IPS-NIHi7 (cell line): ENCODE data around the gene DIP2C.
"Not testable (repeated sequence)": the region's sequence is repeated elsewhere in the genome, so short reads cannot be mapped to it uniquely, and the experiment has no call there.

Experiments
- DNase-seq: peaks from one replicate; pipeline ENCODE4 v3.0.0; 2012; ENCODE audit warnings: mixed read lengths; ENCODE audit errors: extremely low spot score

The DIP2C gene

GRCh38 chr10:660970-661596, 28.4 kb downstream of the DIP2C start:
- no peak for DNase-seq

DNA sequence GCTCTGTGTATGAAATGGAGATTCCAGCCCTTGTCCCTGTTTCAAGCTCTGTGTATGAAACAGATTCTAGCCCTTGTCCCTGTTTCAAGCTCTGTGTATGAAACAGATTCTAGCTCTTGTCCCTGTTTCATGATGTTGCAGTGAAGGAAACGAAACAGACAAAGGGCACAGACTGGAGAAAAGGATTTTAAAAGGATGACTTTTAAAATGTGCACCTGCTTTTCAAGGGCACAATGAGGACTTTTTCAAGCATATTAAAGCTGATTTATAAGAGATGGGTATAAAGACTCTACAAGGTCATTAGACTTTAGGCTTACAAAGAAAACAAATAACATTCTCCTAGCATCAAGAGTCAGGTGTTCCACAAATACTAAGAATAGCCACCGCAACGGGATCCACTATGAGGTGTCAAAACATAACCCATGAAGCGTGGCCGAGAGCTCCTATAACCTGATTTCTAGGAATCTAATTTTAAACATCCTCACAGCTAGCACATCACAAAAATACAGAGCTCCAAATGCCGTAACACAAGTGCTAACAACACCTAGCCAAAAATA, 29.0 kb downstream of the DIP2C start:
- DNase-seq = no peak

DNA sequence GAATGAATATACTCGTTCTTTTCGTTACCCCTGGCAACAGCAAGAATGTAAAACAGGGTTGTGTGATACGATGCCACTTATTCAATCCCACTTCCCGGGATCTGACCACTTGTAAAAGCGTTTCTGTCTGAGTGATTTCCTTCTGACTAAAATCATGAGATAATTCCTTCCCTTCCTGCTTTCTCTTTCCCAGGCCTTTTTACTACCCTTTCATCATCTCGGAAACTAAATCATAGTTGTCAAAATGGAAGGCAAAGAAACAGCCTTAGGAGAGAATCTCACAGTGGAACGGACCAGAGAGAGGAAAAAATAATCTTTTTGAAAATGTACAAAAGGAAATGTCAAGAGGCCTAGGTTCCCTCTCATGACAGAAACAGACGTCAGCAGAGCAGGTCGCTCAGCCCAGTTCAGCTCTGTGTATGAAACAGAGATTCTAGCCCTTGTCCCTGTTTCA, 29.8 kb downstream of the DIP2C start:
- DNase-seq = no peak

GRCh38 chr10:657816-658350, 31.6 kb downstream of the DIP2C start:
- not testable (repeated sequence) for DNase-seq

- no peak for DNase-seq
Measured at GRCh38 chr10:656883-657282, 32.6 kb downstream of the DIP2C start.

DNA sequence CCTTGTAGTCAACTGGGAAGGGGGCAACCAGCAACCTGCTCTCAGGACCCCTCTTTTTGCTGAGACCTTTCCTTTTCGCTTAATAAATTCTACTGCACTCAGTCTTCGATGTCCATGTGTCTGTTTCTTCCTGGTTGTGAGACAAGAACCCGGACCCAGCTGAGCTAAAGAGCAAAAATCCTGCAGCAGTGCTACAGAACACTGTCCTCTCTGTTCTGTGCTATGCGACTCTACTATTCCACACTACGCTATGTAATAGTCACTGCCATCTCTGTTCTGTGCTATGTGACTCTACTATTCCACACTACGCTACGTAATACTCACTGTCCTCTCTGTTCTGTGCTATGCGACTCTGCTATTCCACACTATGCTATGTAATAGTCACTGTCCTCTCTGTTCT, 34.3 kb downstream of the DIP2C start:
- no peak for DNase-seq

GRCh38 chr10:654647-654996, 34.8 kb downstream of the DIP2C start:
- no peak for DNase-seq

DNA sequence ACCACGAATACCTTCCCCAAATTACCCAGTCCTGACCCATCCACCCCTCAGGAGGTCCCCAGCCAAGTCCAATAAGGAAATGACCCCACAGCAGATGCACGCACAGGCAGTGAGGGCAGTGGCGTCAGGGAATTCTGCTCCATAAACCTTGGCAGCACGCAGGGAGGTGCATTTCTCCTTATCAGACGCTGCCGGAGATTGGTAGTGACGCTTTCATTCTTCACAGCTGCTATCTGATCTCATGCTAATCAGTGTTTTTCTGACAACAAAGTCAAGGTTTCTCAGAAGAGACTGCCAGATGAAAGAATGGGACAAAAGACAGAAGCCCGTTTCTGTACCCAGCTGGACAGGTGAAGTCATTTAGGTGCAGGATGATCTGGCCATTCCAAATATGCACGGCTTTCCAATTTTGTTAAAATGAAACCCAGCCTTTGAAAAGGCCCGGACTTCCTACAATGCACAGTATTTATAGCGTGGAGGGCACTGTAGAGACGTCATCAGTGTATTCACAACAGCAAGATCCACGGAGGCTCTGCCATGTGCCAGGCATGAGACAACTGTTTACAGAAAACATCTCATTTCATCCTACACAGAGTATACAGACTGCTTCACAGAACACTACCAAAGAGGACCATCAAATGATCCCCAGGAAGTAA, 35.3 kb downstream of the DIP2C start:
- DNase-seq = no peak

- DNase-seq = not testable (repeated sequence)
Measured at GRCh38 chr10:652832-653459, 36.5 kb downstream of the DIP2C start.

- DNase-seq = no peak
Measured at GRCh38 chr10:652233-652632, 37.2 kb downstream of the DIP2C start.

DNA sequence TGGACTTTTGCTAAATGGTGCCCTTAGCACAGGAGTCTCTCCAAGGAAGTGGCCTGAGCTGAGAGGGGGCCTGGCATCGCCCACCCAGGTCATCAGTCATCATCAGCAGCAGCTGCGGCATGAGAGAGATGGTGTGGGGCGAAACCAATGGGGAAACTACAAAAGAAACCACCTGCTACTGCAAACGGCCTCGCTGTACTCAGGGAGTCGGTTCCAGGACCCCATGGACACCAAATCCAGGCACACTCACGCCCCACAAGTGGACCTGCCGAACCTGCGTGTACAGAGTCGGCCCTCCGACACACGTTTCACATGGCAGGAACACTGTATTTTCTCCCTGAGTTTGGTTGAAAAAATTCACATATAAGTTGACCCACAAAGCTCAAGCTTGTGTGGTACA, 37.8 kb downstream of the DIP2C start:
- DNase-seq = no peak

DNA sequence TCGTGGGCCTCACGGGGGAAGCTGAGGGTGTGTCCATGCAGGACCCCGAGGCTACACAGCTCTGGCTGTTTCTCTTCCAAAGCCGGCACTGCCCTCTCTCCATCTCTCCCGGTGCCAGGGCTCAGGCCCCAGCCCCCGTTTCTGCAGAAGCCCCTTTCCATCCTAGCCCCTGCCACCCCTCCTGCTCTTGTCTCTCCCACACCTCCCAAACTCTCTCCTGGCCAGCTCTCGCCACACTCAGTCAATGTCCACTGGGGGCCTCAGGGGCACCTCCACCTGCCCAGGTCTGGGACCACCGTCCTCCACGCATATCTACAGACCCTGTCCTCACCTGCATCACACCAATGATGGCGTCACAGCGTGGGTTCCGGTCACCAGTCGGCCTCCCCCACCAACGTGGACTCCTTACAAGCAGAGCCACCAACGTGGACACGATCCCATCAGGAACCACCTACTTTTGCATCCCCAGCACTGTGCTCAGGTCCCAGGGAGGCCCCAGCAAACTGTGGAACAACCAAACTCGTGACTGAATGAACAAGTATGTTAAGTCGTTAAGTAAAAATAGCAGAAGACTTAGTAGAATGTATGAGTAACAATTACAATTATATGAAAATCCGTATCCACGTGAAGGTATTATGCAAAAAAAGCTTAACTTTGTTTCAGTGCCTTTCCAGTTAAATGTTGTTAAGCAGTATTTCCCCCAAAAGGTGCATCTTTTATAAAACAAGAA, 38.4 kb downstream of the DIP2C start:
- DNase-seq = no peak

DNA sequence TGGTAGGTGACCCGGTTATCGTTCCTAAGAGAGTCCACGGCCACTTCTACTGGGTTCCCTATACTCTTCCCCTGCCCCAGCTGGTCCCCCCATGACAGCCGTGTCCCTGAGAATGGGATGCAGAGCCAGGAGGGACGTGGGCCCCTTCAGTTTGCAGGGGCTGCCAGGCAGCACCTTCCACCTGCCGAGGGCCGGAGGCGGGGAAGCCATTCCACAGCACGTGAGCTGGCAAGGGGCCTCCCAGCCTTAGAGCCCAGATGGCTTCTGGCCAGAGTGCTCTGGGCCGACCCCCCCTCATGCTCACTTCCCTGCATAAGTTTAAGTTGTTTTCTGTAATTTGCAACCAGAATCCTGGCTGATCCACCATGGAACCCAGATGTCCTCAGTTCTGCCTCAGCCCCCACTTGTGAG, 39.0 kb downstream of the DIP2C start:
- no peak for DNase-seq

DNA sequence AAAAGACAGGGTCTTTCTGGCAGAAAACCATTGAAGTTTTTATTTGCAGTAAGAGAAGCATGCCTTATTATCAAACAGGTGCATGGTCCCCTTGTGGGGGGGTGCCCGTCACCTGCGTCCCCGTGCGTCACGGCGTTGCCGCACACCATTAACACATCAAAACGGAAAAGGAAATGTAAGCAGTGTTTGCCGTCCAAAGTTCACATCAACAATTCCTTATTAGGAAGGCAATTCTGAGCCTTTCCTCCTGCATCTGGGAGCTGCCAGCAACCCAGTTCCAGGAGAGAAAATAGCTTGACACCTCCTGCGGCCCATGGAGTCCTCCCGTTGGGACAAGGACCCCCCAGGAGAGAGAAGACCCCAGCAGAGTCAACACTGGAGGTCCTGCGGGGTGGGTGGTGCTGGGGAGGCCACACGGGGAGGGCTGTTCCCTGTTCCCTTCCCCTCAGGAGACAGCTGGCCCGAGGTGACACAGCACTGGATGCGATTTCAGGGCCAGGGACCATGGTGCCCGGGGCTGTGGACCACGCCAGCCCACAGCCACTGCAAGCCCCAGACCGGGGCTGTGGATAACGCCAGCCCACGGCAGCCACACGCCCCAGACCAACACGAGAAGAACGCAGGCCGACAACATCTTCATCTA, 39.5 kb downstream of the DIP2C start:
- no peak for DNase-seq

GRCh38 chr10:649445-649797, 40.0 kb downstream of the DIP2C start:
- no peak for DNase-seq

DNA sequence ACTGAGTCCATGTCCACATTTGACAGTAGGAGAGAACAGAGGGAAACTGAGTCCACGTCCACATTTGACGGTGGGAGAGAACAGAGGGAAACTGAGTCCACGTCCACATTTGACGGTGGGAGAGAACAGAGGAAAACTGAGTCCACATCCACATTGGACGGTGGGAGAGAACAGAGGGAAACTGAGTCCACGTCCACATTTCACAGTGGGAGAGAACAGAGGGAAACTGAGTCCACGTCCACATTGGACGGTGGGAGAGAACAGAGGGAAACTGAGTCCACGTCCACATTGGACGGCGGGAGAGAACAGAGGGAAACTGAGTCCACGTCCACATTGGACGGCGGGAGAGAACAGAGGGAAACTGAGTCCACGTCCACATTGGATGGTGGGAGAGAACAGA, 42.4 kb downstream of the DIP2C start:
- not testable (repeated sequence) for DNase-seq

DNA sequence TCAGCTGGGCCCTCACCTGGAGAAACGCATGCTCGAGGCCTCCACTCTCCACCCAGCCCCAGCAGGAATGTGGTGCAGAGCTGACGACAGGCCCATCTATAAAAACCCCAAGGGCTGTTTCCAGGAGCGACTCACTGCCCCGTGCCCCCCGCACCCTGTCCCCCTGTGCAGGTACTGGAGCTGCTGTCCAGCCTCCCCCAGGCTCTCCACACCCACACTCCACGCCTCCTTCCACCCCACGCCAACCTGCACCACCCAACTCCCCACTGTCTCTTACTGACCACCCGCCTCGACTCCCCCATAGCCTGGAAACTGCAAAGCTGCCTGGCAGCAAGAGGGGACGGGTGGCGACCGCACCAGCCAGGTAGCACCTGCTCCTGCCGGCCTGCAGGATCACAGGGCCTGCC, 43.3 kb downstream of the DIP2C start:
- no peak for DNase-seq

DNA sequence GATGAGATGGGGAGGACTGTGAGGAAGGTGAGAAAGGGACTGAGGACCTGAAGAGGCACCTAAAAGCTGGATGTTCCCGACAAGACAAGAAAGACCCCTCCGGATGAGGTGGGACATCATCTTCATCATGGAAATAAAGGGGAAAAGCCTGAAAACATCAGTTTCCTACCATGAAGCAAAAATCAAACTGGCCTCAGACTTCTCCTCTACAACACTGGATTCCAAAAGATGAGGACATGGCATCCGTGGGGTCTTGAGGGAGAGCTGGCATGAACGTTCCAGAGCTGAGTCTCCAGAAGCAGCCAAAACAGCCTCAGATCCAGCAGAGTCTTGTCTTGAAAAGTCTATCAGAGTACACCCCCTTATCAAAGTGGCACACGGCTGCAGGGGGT, 44.5 kb downstream of the DIP2C start:
- no peak for DNase-seq

DNA sequence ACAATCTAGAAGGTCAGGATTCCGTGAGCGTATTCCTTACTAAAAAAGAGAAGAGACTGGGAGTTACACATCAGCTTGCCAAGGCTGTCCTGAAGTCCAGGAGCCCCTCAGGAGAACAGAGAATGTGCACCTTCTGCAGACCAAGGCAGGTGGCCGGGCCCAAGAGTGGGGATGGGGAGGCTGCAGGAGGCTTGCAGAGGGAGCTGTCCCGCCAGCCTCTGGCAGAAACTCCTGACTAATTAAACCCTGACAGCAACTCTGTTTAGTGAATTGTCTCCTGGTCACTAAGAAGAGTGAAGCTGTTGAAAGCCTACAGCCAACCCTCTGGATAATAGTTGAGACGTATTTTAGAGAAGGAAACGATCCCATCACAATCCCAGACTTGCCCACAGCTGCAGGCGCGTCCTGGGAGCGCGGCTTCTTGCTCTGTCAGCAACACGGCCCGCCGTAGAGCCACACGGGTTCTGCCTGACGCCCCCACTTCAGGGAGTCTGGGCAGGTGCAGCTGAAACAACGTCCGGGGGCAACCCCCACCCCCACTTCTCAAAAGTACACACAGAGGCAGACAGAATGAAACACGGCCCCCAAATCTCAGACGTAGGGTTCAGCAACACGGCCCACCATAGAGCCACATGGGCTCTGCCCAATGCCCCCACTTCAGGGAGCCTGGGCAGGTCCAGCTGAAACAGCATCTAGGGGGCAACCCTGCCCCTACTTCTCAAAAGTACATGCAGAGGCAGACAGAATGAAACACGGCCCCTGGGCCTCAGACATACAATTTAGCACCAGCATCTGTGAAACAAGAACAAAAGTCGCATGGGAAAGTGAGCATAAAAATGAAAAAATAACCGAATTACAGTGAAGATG, 45.2 kb downstream of the DIP2C start:
- no peak for DNase-seq

DNA sequence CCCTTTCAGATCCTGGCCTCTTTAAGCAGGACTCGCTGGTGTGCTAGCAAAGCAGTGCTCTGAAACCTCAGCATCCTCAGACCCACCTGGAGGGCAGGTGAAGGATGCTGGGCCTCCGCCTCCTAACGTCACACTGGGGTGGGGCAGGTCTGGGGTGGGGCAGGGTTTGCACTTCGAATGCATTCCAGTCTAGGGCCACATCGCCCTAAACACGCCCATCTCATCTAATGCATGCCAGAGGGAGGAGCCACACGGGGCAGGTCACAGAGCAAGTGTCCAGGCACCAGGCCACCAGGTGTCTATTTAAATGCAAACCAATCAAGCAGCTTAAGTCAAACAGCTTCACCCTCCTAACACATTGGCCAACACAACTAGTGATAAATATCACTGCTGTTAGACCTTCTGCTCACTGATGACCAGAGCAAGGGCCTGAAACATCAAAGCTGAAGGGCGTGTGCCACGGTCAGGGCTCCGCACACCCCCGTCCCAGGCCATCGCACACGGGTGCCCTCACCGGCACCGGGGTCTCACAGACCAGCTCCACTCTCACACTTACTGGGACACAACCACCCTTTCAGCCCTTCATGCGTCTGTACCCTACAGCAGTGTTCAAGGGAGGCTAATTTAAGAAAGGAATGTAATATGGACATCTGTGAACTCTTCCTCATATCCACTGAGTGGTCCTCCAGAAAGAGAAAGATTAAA, 47.1 kb downstream of the DIP2C start:
- DNase-seq = no peak
